Measurements from ENCODE around the gene QKI.

DNA sequence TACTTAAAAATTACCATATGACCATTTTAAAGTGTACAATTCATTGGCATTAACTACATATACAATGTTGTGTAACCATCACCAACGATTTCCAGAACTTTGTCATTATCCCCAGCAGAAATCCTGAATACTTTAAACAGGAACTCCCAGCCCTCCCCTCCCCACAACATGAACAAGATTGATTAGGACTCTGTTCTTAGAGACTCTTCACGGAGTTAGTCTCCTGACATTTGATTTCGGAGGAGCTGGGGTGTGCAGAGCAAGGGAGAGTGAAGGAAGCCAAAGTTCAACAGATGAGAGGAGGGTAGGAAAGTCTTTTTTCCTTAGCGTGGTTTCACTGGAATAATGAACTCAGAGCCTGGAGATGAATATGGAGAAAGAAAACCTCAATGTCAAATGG lies 17.2 kb upstream of the QKI start:
- TF ChIP-seq POLR2A (IDR thresholded peaks at IDR 0.05) (no peak), EP300 (IDR thresholded peaks at IDR 0.05) (no peak)
- TF ChIP-seq, protein P1, sequence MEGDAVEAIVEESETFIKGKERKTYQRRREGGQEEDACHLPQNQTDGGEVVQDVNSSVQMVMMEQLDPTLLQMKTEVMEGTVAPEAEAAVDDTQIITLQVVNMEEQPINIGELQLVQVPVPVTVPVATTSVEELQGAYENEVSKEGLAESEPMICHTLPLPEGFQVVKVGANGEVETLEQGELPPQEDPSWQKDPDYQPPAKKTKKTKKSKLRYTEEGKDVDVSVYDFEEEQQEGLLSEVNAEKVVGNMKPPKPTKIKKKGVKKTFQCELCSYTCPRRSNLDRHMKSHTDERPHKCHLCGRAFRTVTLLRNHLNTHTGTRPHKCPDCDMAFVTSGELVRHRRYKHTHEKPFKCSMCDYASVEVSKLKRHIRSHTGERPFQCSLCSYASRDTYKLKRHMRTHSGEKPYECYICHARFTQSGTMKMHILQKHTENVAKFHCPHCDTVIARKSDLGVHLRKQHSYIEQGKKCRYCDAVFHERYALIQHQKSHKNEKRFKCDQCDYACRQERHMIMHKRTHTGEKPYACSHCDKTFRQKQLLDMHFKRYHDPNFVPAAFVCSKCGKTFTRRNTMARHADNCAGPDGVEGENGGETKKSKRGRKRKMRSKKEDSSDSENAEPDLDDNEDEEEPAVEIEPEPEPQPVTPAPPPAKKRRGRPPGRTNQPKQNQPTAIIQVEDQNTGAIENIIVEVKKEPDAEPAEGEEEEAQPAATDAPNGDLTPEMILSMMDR (IDR thresholded peaks at IDR 0.05) = no peak

Measured in ovary (tissue), 3 donors.